Kidney epithelial cell (primary cell): ENCODE data around the gene ZNF573. TPM values are rescaled to one million over a fixed set of nuclear protein-coding genes. Genes with fewer than 3 reads are reported as not detected.
"Not testable (repeated sequence)": the region's sequence is repeated elsewhere in the genome, so short reads cannot be mapped to it uniquely, and the experiment has no call there.

Experiments used
- DNase-seq: peaks from one replicate; pipeline ENCODE4 v3.0.0-alpha.2; 2010; ENCODE audit warnings: low read depth
- H3K27me3 ChIP-seq: 2 replicates; pipeline ENCODE4 v1.6.0; 2011; ENCODE audit warnings: low read length; ENCODE audit not compliant: control insufficient read depth, insufficient read depth
- H3K36me3 ChIP-seq: 2 replicates; pipeline ENCODE4 v1.5.1; 2011; ENCODE audit warnings: low read length; ENCODE audit not compliant: control insufficient read depth, insufficient read depth
- H3K4me3 ChIP-seq: 2 replicates; pipeline ENCODE4 v1.5.1; 2011; ENCODE audit warnings: low read depth, mild to moderate bottlenecking, control low read depth, low read length
- CTCF ChIP-seq: IDR thresholded peaks from 2 replicates; pipeline ENCODE4 v1.5.1; 2011; ENCODE audit warnings: mild to moderate bottlenecking, moderate library complexity, low read length, control low read depth, inconsistent platforms; ENCODE audit not compliant: insufficient read depth, poor library complexity, severe bottlenecking
- total RNA-seq: library from RNA; depleted of rRNA; stranded (reverse); fragments of >200 nt; gene quantifications from 2 replicates; pipeline ENCODE4 v1.2.3, GENCODE V29; 2015

ZNF573 gene
- total RNA-seq, 1 donor from 2014 or later = 14.1 TPM

- no peaks in the 10 kb centered on the region for H3K36me3 ChIP-seq
- no peak for DNase-seq
- H3K27me3 ChIP-seq = no peaks in the 10 kb centered on the region
- TF ChIP-seq CTCF = no peak
- no peak overlapping the region for H3K4me3 ChIP-seq
Measured at GRCh38 chr19:37790244-37790925, 11.0 kb upstream of the ZNF573 start.

GRCh38 chr19:37778613-37779126 is 716 bp downstream of the ZNF573 start:
- peak overlapping the region; percentile 93 for H3K4me3 ChIP-seq
- H3K36me3 ChIP-seq = no peaks in the 10 kb centered on the region
- no peak for TF ChIP-seq CTCF
- no peaks in the 10 kb centered on the region for H3K27me3 ChIP-seq
- DNase-seq = no peak

- no peak for DNase-seq
- H3K27me3 ChIP-seq = no peaks in the 10 kb centered on the region
- no peak for TF ChIP-seq CTCF
- no peak overlapping the region for H3K4me3 ChIP-seq
- no peaks in the 10 kb centered on the region for H3K36me3 ChIP-seq
Measured at GRCh38 chr19:37770985-37771384, 8.4 kb downstream of the ZNF573 start.

- no peak for DNase-seq
- no peak for TF ChIP-seq CTCF
- no peak overlapping the region for H3K4me3 ChIP-seq
- no peaks in the 10 kb centered on the region for H3K27me3 ChIP-seq
- H3K36me3 ChIP-seq = no peaks in the 10 kb centered on the region
Measured at GRCh38 chr19:37763488-37763887, 15.9 kb downstream of the ZNF573 start.

- H3K27me3 ChIP-seq, DNase-seq, H3K4me3 ChIP-seq, H3K36me3 ChIP-seq: not testable (repeated sequence)
Measured at GRCh38 chr19:37757683-37758082, 21.7 kb downstream of the ZNF573 start.

- no peak overlapping the region for H3K4me3 ChIP-seq
- no peak for DNase-seq
- H3K27me3 ChIP-seq = no peaks in the 10 kb centered on the region
- TF ChIP-seq CTCF = no peak
- H3K36me3 ChIP-seq = no peaks in the 10 kb centered on the region
Measured at GRCh38 chr19:37738371-37738770, 41.0 kb downstream of the ZNF573 start.
